Endothelial cell of umbilical vein (primary cell): Measurements from ENCODE around the gene CTSE. TPM values are rescaled to one million over a fixed set of nuclear protein-coding genes. Genes with fewer than 3 reads are reported as not detected.

Experiments
- BruUV-seq: library from RNA; stranded (reverse); fragments of 400-500 nt; replicated peaks from 2 replicates; lab custom pipeline; 2021; lab: Mats Ljungman, UMichigan
- CTCF ChIA-PET: fragments of 300-600, 350-600 bp; sonication (Branson Sonifier 250); formaldehyde crosslinking; loops from one replicate; lab custom pipeline; 2021; ENCODE audit warnings: antibody characterized with exemption, inconsistent platforms; lab: Charles Lee
- POLR2A ChIA-PET: fragments of 300-600, 350-600 bp; sonication (Branson Sonifier 250); formaldehyde crosslinking; loops from one replicate; lab custom pipeline; 2021; ENCODE audit warnings: antibody characterized with exemption, inconsistent platforms; lab: Charles Lee
- DNase-seq: peaks from one replicate; pipeline ENCODE4 v3.0.0-alpha.2; 2011; ENCODE audit warnings: low read depth, low spot score
- FAIRE-seq: peaks from 2 replicates; lab custom pipeline; 2011; peaks lifted over from hg19 to GRCh38; lab: Jason Lieb, UNC
- H2AFZ ChIP-seq: 2 replicates; pipeline ENCODE4 v1.6.0; 2012; ENCODE audit warnings: low read depth, low read length, control low read depth, inconsistent platforms
- H3K27ac ChIP-seq: 2 replicates; pipeline ENCODE4 v1.5.1; 2011; ENCODE audit warnings: low read depth, mild to moderate bottlenecking, control low read depth, low read length, moderate library complexity; ENCODE audit not compliant: insufficient read depth
- H3K27me3 ChIP-seq, 2 experiments: 2 replicates each; pipeline versions ENCODE4 v1.6.0 to v1.6.1; 2011; ENCODE audit warnings: low read length in 2 of 2, mixed read lengths in 1 of 2; ENCODE audit not compliant: control insufficient read depth in 2 of 2, insufficient read depth in 2 of 2
- H3K36me3 ChIP-seq, 2 experiments: 2 replicates in 1 of 2; 3 replicates in 1 of 2; pipeline ENCODE4 v1.5.1; 2011; ENCODE audit warnings: low read length in 2 of 2, mild to moderate bottlenecking in 1 of 2, moderate library complexity in 1 of 2; ENCODE audit not compliant: control insufficient read depth in 2 of 2, insufficient read depth in 2 of 2; ENCODE audit errors: extremely low read depth in 1 of 2
- H3K4me1 ChIP-seq: 3 replicates; pipeline ENCODE4 v1.5.1; 2011; ENCODE audit warnings: mild to moderate bottlenecking, low read length; ENCODE audit not compliant: control insufficient read depth, insufficient read depth; ENCODE audit errors: extremely low read depth
- H3K4me2 ChIP-seq: 2 replicates; pipeline ENCODE4 v1.6.1; 2011; ENCODE audit warnings: low read length, control low read depth, mixed read lengths; ENCODE audit not compliant: insufficient read depth
- H3K4me3 ChIP-seq, 3 experiments: fragments of 200-600 bp in 1 of 3; sonication (generic), shearing (Covaris generic) in 1 of 3; replicated peaks in 1 of 3; 2 replicates each; pipeline ENCODE4 v1.5.1; 2011 to 2016; ENCODE audit warnings: control low read depth in 3 of 3, low read length in 3 of 3, mild to moderate bottlenecking in 2 of 3, inconsistent platforms in 1 of 3, low read depth in 1 of 3, moderate library complexity in 1 of 3; ENCODE audit not compliant: insufficient read depth in 1 of 3
- H3K79me2 ChIP-seq: 2 replicates; pipeline ENCODE4 v1.6.0; 2012; ENCODE audit warnings: low read length, inconsistent platforms; ENCODE audit not compliant: control insufficient read depth, insufficient read depth
- H3K9ac ChIP-seq: replicated peaks from 2 replicates; pipeline ENCODE3; 2011; ENCODE audit warnings: low read length, control low read depth; ENCODE audit not compliant: insufficient read depth; ENCODE audit errors: extremely low read depth
- H3K9me1 ChIP-seq: replicated peaks from 3 replicates; pipeline ENCODE4 v1.6.0; 2011; ENCODE audit warnings: mild to moderate bottlenecking, low read length; ENCODE audit not compliant: control insufficient read depth, insufficient read depth; ENCODE audit errors: extremely low read depth
- H3K9me3 ChIP-seq: replicated peaks from 2 replicates; pipeline ENCODE4 v1.5.1; 2012; ENCODE audit warnings: low read length, inconsistent platforms; ENCODE audit not compliant: control insufficient read depth, insufficient read depth
- H4K20me1 ChIP-seq: replicated peaks from 2 replicates; pipeline ENCODE3; 2011; ENCODE audit warnings: mild to moderate bottlenecking, low read length; ENCODE audit not compliant: control insufficient read depth, insufficient read depth; ENCODE audit errors: extremely low read depth
- FOS ChIP-seq: IDR thresholded peaks from 2 replicates; pipeline ENCODE4 v1.6.1; 2011; ENCODE audit warnings: mild to moderate bottlenecking, low read length, moderate library complexity, borderline replicate concordance; ENCODE audit not compliant: insufficient read depth
- POLR2AphosphoS5 ChIP-seq: IDR thresholded peaks from 2 replicates; pipeline ENCODE4 v1.6.1; 2012; ENCODE audit warnings: low read depth, mild to moderate bottlenecking, control low read depth, low read length, moderate library complexity; ENCODE audit not compliant: insufficient read depth
- dilution Hi-C: fragments of 300-500 bp; cut with MboI; formaldehyde crosslinking; loops from one replicate; pipeline ENCODE4 v1.15.0; 2019; ENCODE audit warnings: low sequenced_read_pairs; ENCODE audit not compliant: extremely low pct_ligation_motif_present
- intact Hi-C: fragments of 100-400 bp; cut with micrococcal nuclease; formaldehyde crosslinking; loops from one replicate; pipeline ENCODE4 v1.10.0; 2022
- polyA plus RNA-seq, 4 experiments: library from polyadenylated mRNA; depleted of rRNA in 3 of 4; stranded (reverse) in 3 of 4; unstranded in 1 of 4; fragments of >200 nt; gene quantifications; 2 replicates each; pipeline versions ENCODE4 v1.2.1 to v1.2.3, GENCODE V29; 2011 to 2012; ENCODE audit warnings: missing spikeins in 1 of 4
- total RNA-seq: library from RNA; stranded (reverse); gene quantifications from 2 replicates; pipeline ENCODE4 v1.2.3, GENCODE V29; 2021
- TF ChIP-seq, protein P1 (sequence below): IDR thresholded peaks from 2 replicates; pipeline ENCODE4 v1.6.1; 2011; ENCODE audit not compliant: insufficient read depth, insufficient read length
- TF ChIP-seq, protein P2 (sequence below), 2 donors: IDR thresholded peaks; 1 replicate in 1 of 2; 2 replicates in 1 of 2; pipeline ENCODE4 v1.5.1; 2011; ENCODE audit warnings: low read length in 2 of 2, mild to moderate bottlenecking in 2 of 2, moderate library complexity in 2 of 2, control low read depth in 1 of 2, inconsistent platforms in 1 of 2, low read depth in 1 of 2; ENCODE audit not compliant: insufficient read depth in 1 of 2; ENCODE audit errors: extremely low read depth in 1 of 2

Gene CTSE
- total and polyA plus RNA-seq, 2 donors (not counting 3 experiments of a cell fraction or from before 2014, with no cell fraction given), result 0.17 TPM; not detected in 1

DNA sequence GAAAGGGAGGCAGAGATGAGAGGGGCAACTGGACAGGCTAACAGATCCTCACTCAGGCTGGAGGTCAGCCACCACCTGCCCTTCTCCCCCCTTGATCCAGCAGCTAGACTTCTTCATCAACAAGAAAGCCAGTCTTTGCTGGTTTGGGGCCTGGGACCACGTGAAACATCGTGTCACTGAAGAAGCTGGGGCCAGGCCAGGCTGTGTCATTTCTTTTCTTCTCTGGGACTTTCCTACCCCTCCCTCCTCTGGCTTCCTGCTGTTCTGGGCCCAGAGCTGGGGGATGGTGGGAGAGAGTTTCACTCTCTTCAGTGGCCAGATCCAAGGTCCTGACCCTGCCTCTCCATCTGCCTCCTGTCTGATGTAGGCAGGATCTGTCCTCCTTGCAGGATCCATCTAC, 62.3 kb downstream of the CTSE start:
- no peaks in the 10 kb centered on the region for H3K36me3 ChIP-seq
- no peak overlapping the region for H3K9ac ChIP-seq
- no TSS peak for BruUV-seq
- no peak overlapping the region for H3K27ac ChIP-seq
- peak overlapping the region; percentile 13 for H2AFZ ChIP-seq
- no peak for FAIRE-seq
- H3K9me3 ChIP-seq, result no peaks in the 10 kb centered on the region
- H3K27me3 ChIP-seq, result peaks cover 6 to 14% of the 10 kb centered on the region in 2 experiments
- ChIA-PET CTCF (interaction anchor here (1.2 to 15.6 kb wide), 5 partner anchors 10 to 53 kb away, joined by 3 to 154 read pairs (median 11); no protein-coding TSS in a partner anchor), POLR2A (no interaction called here)
- peak; percentile 42 for DNase-seq
- H3K4me1 ChIP-seq, result peaks cover 19% of the 10 kb centered on the region
- no peaks in the 10 kb centered on the region for H3K9me1 ChIP-seq
- intact Hi-C loops, result no loop called here
- no peak overlapping the region for H3K4me2 ChIP-seq
- no peak overlapping the region for H3K4me3 ChIP-seq
- H4K20me1 ChIP-seq, result no peaks in the 10 kb centered on the region
- H3K79me2 ChIP-seq, result no peaks in the 10 kb centered on the region
- dilution Hi-C loops, result no loop called here
- TF ChIP-seq, protein P1, sequence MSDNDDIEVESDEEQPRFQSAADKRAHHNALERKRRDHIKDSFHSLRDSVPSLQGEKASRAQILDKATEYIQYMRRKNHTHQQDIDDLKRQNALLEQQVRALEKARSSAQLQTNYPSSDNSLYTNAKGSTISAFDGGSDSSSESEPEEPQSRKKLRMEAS, result no peak
- TF ChIP-seq, protein P2, sequence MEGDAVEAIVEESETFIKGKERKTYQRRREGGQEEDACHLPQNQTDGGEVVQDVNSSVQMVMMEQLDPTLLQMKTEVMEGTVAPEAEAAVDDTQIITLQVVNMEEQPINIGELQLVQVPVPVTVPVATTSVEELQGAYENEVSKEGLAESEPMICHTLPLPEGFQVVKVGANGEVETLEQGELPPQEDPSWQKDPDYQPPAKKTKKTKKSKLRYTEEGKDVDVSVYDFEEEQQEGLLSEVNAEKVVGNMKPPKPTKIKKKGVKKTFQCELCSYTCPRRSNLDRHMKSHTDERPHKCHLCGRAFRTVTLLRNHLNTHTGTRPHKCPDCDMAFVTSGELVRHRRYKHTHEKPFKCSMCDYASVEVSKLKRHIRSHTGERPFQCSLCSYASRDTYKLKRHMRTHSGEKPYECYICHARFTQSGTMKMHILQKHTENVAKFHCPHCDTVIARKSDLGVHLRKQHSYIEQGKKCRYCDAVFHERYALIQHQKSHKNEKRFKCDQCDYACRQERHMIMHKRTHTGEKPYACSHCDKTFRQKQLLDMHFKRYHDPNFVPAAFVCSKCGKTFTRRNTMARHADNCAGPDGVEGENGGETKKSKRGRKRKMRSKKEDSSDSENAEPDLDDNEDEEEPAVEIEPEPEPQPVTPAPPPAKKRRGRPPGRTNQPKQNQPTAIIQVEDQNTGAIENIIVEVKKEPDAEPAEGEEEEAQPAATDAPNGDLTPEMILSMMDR (IDR thresholded peaks at IDR 0.05; ENCODE audit: extremely low read depth in 1 of 2, insufficient read depth in 1 of 2, low read depth in 1 of 2, low read length in 2 of 2), result no peak
- TF ChIP-seq FOS, result no peak

GRCh38 chr1:205959789-205960188, 63.9 kb downstream of the CTSE start:
- no peak overlapping the region for H3K4me3 ChIP-seq
- FAIRE-seq, result no peak
- no peak overlapping the region for H3K27ac ChIP-seq
- H3K9me3 ChIP-seq, result no peaks in the 10 kb centered on the region
- H3K4me1 ChIP-seq, result peaks cover 19% of the 10 kb centered on the region
- H2AFZ ChIP-seq, result no peak overlapping the region
- intact Hi-C loops (no loop called here), dilution Hi-C loops (no loop called here)
- no TSS peak for BruUV-seq
- DNase-seq, result no peak
- no peaks in the 10 kb centered on the region for H3K36me3 ChIP-seq
- ChIA-PET CTCF (interaction anchor here (0.9 to 15.6 kb wide), 5 partner anchors 11 to 138 kb away, joined by 3 to 154 read pairs (median 4); no protein-coding TSS in a partner anchor), POLR2A (no interaction called here)
- H3K27me3 ChIP-seq, result peaks cover 12 to 20% of the 10 kb centered on the region in 2 experiments
- no peak overlapping the region for H3K9ac ChIP-seq
- H4K20me1 ChIP-seq, result no peaks in the 10 kb centered on the region
- TF ChIP-seq POLR2AphosphoS5, result no peak
- no peaks in the 10 kb centered on the region for H3K79me2 ChIP-seq
- no peaks in the 10 kb centered on the region for H3K9me1 ChIP-seq
- H3K4me2 ChIP-seq, result no peak overlapping the region

Other genes with a start within 250 kb of the CTSE start
- gene RAB29, start 248.4 kb downstream of the CTSE start, total RNA-seq, result 18.8 and 23.0 TPM in 2 replicates
- 16.8 and 18.1 TPM in 2 replicates for gene RAB29, start 248.4 kb downstream of the CTSE start, polyA plus RNA-seq
- 21.7 and 23.6 TPM in 2 replicates for gene SLC41A1, start 210.7 kb downstream of the CTSE start, total RNA-seq
- 22.0 and 23.6 TPM in 2 replicates for gene SLC41A1, start 210.7 kb downstream of the CTSE start, polyA plus RNA-seq
- not detected in 2 replicates for gene PM20D1, start 173.8 kb downstream of the CTSE start, total RNA-seq
- gene PM20D1, start 173.8 kb downstream of the CTSE start, polyA plus RNA-seq, result 0.03 and 0.11 TPM in 2 replicates
- gene SLC26A9, start 80.4 kb downstream of the CTSE start, total RNA-seq, result 0.12 and 0.20 TPM in 2 replicates
- 0.08 and 0.10 TPM in 2 replicates for gene SLC26A9, start 80.4 kb downstream of the CTSE start, polyA plus RNA-seq
- not detected in 2 replicates for gene RAB7B, start 20.5 kb downstream of the CTSE start, total RNA-seq
- gene RAB7B, start 20.5 kb downstream of the CTSE start, polyA plus RNA-seq, result 0.15 and 0.51 TPM in 2 replicates
- gene RHEX, start 29.3 kb upstream of the CTSE start, total RNA-seq, result not detected in 2 replicates
- not detected in 2 replicates for gene RHEX, start 29.3 kb upstream of the CTSE start, polyA plus RNA-seq
- gene AVPR1B, start 93.5 kb upstream of the CTSE start, total RNA-seq, result not detected in 2 replicates
- not detected in 2 replicates for gene AVPR1B, start 93.5 kb upstream of the CTSE start, polyA plus RNA-seq
- 9.4 and 9.6 TPM in 2 replicates for gene FAM72A, start 178.9 kb upstream of the CTSE start, total RNA-seq
- 3.4 and 3.6 TPM in 2 replicates for gene FAM72A, start 178.9 kb upstream of the CTSE start, polyA plus RNA-seq
- 128 and 138 TPM in 2 replicates for gene SRGAP2, start 179.6 kb upstream of the CTSE start, total RNA-seq
- gene SRGAP2, start 179.6 kb upstream of the CTSE start, polyA plus RNA-seq, result 40.8 and 46.4 TPM in 2 replicates